Gastrocnemius medialis (tissue), 4 donors: ENCODE data around the gene EYA3.

Experiments
- CTCF ChIP-seq, 5 experiments: fragments of 450-650 bp in 3 of 5; fragments of 200-600 bp in 2 of 5; sonication (generic) in 2 of 5; IDR thresholded peaks in 4 of 5; conservative IDR thresholded peaks in 1 of 5; 1 replicate in 4 of 5; 2 replicates in 1 of 5; pipeline ENCODE4 v1.5.1; 2016 to 2019; ENCODE audit warnings: antibody characterized with exemption in 5 of 5, mild to moderate bottlenecking in 3 of 5, moderate library complexity in 3 of 5
- POLR2A ChIP-seq, 2 donors: fragments of 450-650 bp; IDR thresholded peaks; one replicate each; pipeline ENCODE4 v1.6.1; 2017; ENCODE audit warnings: antibody characterized with exemption in 2 of 2, mild to moderate bottlenecking in 2 of 2, moderate library complexity in 2 of 2

GRCh38 chr1:27990920-27991537 lies 97.4 kb downstream of the EYA3 start:
- no peak for TF ChIP-seq CTCF (IDR thresholded peaks at IDR 0.05 in 4 of 5, conservative IDR thresholded peaks at IDR 0.05 in 1 of 5)
- no peak for TF ChIP-seq POLR2A (IDR thresholded peaks at IDR 0.05)
